Body of pancreas (tissue), 4 donors: ENCODE measurements around the gene TPO.

ENCODE experiments used
- POLR2A ChIP-seq, 3 donors: fragments of 450-650 bp; IDR thresholded peaks; one replicate each; pipeline ENCODE4 v1.6.1; 2016; ENCODE audit warnings: antibody characterized with exemption in 3 of 3, mild to moderate bottlenecking in 2 of 3
- TF ChIP-seq, protein P1 (sequence below), 7 experiments: fragments of 450-650 bp in 4 of 7; fragments of 200-600 bp in 3 of 7; sonication (generic) in 3 of 7; IDR thresholded peaks; one replicate each; pipeline ENCODE4 v1.5.1; 2016 to 2019; ENCODE audit warnings: antibody characterized with exemption in 7 of 7

DNA sequence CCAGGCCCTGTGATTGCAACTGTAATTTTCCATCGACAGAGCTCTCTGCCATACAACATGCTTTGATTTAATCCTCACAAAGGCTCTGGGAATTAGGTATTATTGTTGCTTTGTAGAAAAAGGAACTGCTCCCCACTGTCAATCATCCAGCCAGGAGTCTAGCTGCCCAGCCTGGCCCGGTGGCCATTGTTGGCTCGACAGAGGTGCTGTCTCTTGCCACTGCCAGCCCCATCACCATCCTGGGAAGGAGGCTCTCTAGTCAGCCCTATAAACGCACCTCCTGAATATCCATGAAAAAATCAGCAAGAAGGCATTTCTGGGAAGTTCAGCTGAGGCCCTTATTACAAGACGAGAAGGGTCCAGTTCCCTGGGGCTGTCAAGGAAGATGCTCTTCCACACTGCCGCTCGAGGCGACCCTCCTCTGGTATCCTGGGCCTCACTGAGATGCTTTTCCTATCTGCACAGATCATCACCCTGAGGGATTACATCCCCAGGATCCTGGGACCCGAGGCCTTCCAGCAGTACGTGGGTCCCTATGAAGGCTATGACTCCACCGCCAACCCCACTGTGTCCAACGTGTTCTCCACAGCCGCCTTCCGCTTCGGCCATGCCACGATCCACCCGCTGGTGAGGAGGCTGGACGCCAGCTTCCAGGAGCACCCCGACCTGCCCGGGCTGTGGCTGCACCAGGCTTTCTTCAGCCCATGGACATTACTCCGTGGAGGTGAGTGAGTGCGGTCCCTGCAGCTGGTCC, 71.0 kb downstream of the TPO start:
- no peak for TF ChIP-seq POLR2A (IDR thresholded peaks at IDR 0.05)
- TF ChIP-seq, protein P1, sequence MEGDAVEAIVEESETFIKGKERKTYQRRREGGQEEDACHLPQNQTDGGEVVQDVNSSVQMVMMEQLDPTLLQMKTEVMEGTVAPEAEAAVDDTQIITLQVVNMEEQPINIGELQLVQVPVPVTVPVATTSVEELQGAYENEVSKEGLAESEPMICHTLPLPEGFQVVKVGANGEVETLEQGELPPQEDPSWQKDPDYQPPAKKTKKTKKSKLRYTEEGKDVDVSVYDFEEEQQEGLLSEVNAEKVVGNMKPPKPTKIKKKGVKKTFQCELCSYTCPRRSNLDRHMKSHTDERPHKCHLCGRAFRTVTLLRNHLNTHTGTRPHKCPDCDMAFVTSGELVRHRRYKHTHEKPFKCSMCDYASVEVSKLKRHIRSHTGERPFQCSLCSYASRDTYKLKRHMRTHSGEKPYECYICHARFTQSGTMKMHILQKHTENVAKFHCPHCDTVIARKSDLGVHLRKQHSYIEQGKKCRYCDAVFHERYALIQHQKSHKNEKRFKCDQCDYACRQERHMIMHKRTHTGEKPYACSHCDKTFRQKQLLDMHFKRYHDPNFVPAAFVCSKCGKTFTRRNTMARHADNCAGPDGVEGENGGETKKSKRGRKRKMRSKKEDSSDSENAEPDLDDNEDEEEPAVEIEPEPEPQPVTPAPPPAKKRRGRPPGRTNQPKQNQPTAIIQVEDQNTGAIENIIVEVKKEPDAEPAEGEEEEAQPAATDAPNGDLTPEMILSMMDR (IDR thresholded peaks at IDR 0.05) = no peak
